SJCRH30 (cell line): ENCODE results near the gene MARK4. TPM values are rescaled to one million over a fixed set of nuclear protein-coding genes. Genes with fewer than 3 reads are reported as not detected.
"Not testable (repeated sequence)": the region's sequence is repeated elsewhere in the genome, so short reads cannot be mapped to it uniquely, and the experiment has no call there.

ENCODE experiments used
- DNase-seq, 2 experiments: peaks; one replicate each; pipeline ENCODE4 v3.0.0-alpha.2; 2015 to 2020
- H3K27ac ChIP-seq: fragments of 250-450 bp; sonication (Bioruptor Pico); 2 replicates; pipeline ENCODE4 v1.5.1; 2020; ENCODE audit warnings: mild to moderate bottlenecking, moderate library complexity
- H3K27me3 ChIP-seq: fragments of 250-450 bp; sonication (Bioruptor Pico); 2 replicates; pipeline ENCODE4 v1.5.1; 2020; ENCODE audit warnings: mild to moderate bottlenecking, moderate library complexity
- H3K36me3 ChIP-seq: fragments of 250-450 bp; sonication (Bioruptor Pico); 2 replicates; pipeline ENCODE4 v1.5.1; 2020; ENCODE audit warnings: mild to moderate bottlenecking, moderate library complexity
- H3K4me1 ChIP-seq: fragments of 250-450 bp; sonication (Bioruptor Pico); 2 replicates; pipeline ENCODE4 v1.5.1; 2020; ENCODE audit warnings: mild to moderate bottlenecking, moderate library complexity
- H3K4me3 ChIP-seq: fragments of 250-450 bp; sonication (Bioruptor Pico); 2 replicates; pipeline ENCODE4 v1.5.1; 2020; ENCODE audit warnings: mild to moderate bottlenecking, moderate library complexity
- H3K9me3 ChIP-seq: fragments of 250-450 bp; sonication (Bioruptor Pico); replicated peaks from 2 replicates; pipeline ENCODE4 v1.5.1; 2020; ENCODE audit warnings: mild to moderate bottlenecking, moderate library complexity
- total RNA-seq: library from RNA; depleted of rRNA; stranded (reverse); fragments of >200 nt; shearing (Covaris generic); gene quantifications from 2 replicates; pipeline ENCODE4 v1.2.3, GENCODE V29; 2014

MARK4 gene
- total RNA-seq, 1 experiment from 2014 or later, result 16.5 TPM

GRCh38 chr19:45320997-45321775 lies 70.1 kb downstream of the MARK4 start:
- no peaks in the 10 kb centered on the region for H3K36me3 ChIP-seq
- H3K27ac ChIP-seq, result no peak overlapping the region
- peaks cover 21% of the 10 kb centered on the region for H3K4me1 ChIP-seq
- H3K9me3 ChIP-seq, result no peaks in the 10 kb centered on the region
- peaks cover 6% of the 10 kb centered on the region for H3K27me3 ChIP-seq
- DNase-seq, result no peak
- no peak overlapping the region for H3K4me3 ChIP-seq

GRCh38 chr19:45321848-45322247 lies 70.8 kb downstream of the MARK4 start:
- Histone ChIP-seq H3K4me1 (peaks cover 21% of the 10 kb centered on the region), H3K27me3 (peaks cover 6% of the 10 kb centered on the region), H3K36me3 (no peaks in the 10 kb centered on the region), H3K4me3 (no peak overlapping the region), H3K27ac (no peak overlapping the region), H3K9me3 (no peaks in the 10 kb centered on the region)
- peak; percentile 59 to 65 for DNase-seq

GRCh38 chr19:45322311-45322710 lies 71.2 kb downstream of the MARK4 start:
- Histone ChIP-seq H3K4me3 (no peak overlapping the region), H3K4me1 (peaks cover 21% of the 10 kb centered on the region), H3K9me3 (no peaks in the 10 kb centered on the region), H3K36me3 (no peaks in the 10 kb centered on the region), H3K27me3 (peaks cover 6% of the 10 kb centered on the region), H3K27ac (no peak overlapping the region)
- peak; percentile 37 to 46 for DNase-seq

GRCh38 chr19:45322744-45323281 lies 71.7 kb downstream of the MARK4 start, which contains the start of gene CKM:
CKM (minus strand) TSS chr19:45322875; CDS start chr19:45319713, 3,162 bp downstream.
- peak within 1 kb of the TSS; percentile 34 for H3K4me3 ChIP-seq
- H3K36me3 ChIP-seq, result no peaks in the 10 kb centered on the region
- no peak for DNase-seq

GRCh38 chr19:45323671-45324081 lies 72.6 kb downstream of the MARK4 start:
- peak; percentile 53 to 57 for DNase-seq
- Histone ChIP-seq H3K27me3 (peaks cover 6% of the 10 kb centered on the region), H3K4me1 (peaks cover 21% of the 10 kb centered on the region), H3K36me3 (no peaks in the 10 kb centered on the region), H3K27ac (no peak overlapping the region), H3K9me3 (no peaks in the 10 kb centered on the region), H3K4me3 (peak overlapping the region; percentile 34)

More at GRCh38 chr19:45322744-45323281, 71.7 kb downstream of the MARK4 start, which contains the start of gene CKM:
- H3K4me1 ChIP-seq, result peaks cover 21% of the 10 kb centered on the region
- no peaks in the 10 kb centered on the region for H3K9me3 ChIP-seq
- peaks cover 6% of the 10 kb centered on the region for H3K27me3 ChIP-seq
- H3K27ac ChIP-seq, result no peak within 1 kb of the TSS

GRCh38 chr19:45324349-45324907 lies 73.4 kb downstream of the MARK4 start:
- H3K9me3 ChIP-seq, result no peaks in the 10 kb centered on the region
- peaks cover 6% of the 10 kb centered on the region for H3K27me3 ChIP-seq
- H3K36me3 ChIP-seq, result no peaks in the 10 kb centered on the region
- DNase-seq, result no peak
- H3K4me1 ChIP-seq, result peaks cover 21% of the 10 kb centered on the region
- no peak overlapping the region for H3K27ac ChIP-seq
- no peak overlapping the region for H3K4me3 ChIP-seq

GRCh38 chr19:45327404-45328143 lies 76.5 kb downstream of the MARK4 start:
- H3K4me1 ChIP-seq, result peaks cover 9% of the 10 kb centered on the region; the same call in 1 of the 2 replicates
- peaks cover 6% of the 10 kb centered on the region for H3K27me3 ChIP-seq
- no peaks in the 10 kb centered on the region for H3K36me3 ChIP-seq
- DNase-seq, result no peak
- no peak overlapping the region for H3K27ac ChIP-seq
- no peak overlapping the region for H3K4me3 ChIP-seq
- H3K9me3 ChIP-seq, result no peaks in the 10 kb centered on the region

- Histone ChIP-seq H3K9me3 (no peaks in the 10 kb centered on the region), H3K36me3 (no peaks in the 10 kb centered on the region), H3K27me3 (no peaks in the 10 kb centered on the region; the same call in 1 of the 2 replicates), H3K4me1 (no peaks in the 10 kb centered on the region), H3K27ac (no peak overlapping the region), H3K4me3 (no peak overlapping the region)
- no peak for DNase-seq
Observed at GRCh38 chr19:45331411-45331810, 80.3 kb downstream of the MARK4 start.

GRCh38 chr19:45333609-45334303 lies 82.7 kb downstream of the MARK4 start:
- no peak overlapping the region for H3K4me3 ChIP-seq
- H3K27ac ChIP-seq, result no peak overlapping the region
- no peak for DNase-seq
- H3K36me3 ChIP-seq, result no peaks in the 10 kb centered on the region
- H3K4me1 ChIP-seq, result no peaks in the 10 kb centered on the region
- no peaks in the 10 kb centered on the region for H3K9me3 ChIP-seq
- H3K27me3 ChIP-seq, result no peaks in the 10 kb centered on the region

- H3K4me1 ChIP-seq, H3K27me3 ChIP-seq, H3K36me3 ChIP-seq, H3K9me3 ChIP-seq, H3K27ac ChIP-seq, H3K4me3 ChIP-seq, DNase-seq: not testable (repeated sequence)
Observed at GRCh38 chr19:45334881-45335280, 83.8 kb downstream of the MARK4 start.

GRCh38 chr19:45336696-45337251 lies 85.7 kb downstream of the MARK4 start:
- no peak overlapping the region for H3K4me3 ChIP-seq
- no peaks in the 10 kb centered on the region for H3K27me3 ChIP-seq
- no peaks in the 10 kb centered on the region for H3K36me3 ChIP-seq
- no peaks in the 10 kb centered on the region for H3K9me3 ChIP-seq
- no peak for DNase-seq
- H3K4me1 ChIP-seq, result no peaks in the 10 kb centered on the region
- H3K27ac ChIP-seq, result no peak overlapping the region

GRCh38 chr19:45339629-45340028 lies 88.6 kb downstream of the MARK4 start:
- Histone ChIP-seq H3K4me3 (no peak overlapping the region), H3K27ac (no peak overlapping the region), H3K4me1 (no peaks in the 10 kb centered on the region), H3K36me3 (no peaks in the 10 kb centered on the region), H3K27me3 (no peaks in the 10 kb centered on the region), H3K9me3 (no peaks in the 10 kb centered on the region)
- no peak for DNase-seq

- no peaks in the 10 kb centered on the region for H3K9me3 ChIP-seq
- no peaks in the 10 kb centered on the region for H3K4me1 ChIP-seq
- no peaks in the 10 kb centered on the region for H3K36me3 ChIP-seq
- no peak within 1 kb of the TSS for H3K27ac ChIP-seq
- H3K27me3 ChIP-seq, result 0 out of 2 replicates have a peak, but pooled peaks cover 3% of the 10 kb centered on the region
- DNase-seq, result no peak
- no peak within 1 kb of the TSS for H3K4me3 ChIP-seq
Observed at GRCh38 chr19:45340232-45340898, 89.3 kb downstream of the MARK4 start, which contains the start of gene KLC3. KLC3 (plus strand) TSS chr19:45340750; CDS start chr19:45345542, 4,792 bp downstream.
